GM12872 (cell line): ENCODE data around the gene CTXN1.

ENCODE experiments used
- TF ChIP-seq, protein P1 (sequence below): IDR thresholded peaks from 3 replicates; pipeline ENCODE4 v1.5.1; 2011; ENCODE audit warnings: low read depth, mild to moderate bottlenecking, low read length, moderate library complexity; ENCODE audit not compliant: insufficient read depth

Gene CTXN1

DNA sequence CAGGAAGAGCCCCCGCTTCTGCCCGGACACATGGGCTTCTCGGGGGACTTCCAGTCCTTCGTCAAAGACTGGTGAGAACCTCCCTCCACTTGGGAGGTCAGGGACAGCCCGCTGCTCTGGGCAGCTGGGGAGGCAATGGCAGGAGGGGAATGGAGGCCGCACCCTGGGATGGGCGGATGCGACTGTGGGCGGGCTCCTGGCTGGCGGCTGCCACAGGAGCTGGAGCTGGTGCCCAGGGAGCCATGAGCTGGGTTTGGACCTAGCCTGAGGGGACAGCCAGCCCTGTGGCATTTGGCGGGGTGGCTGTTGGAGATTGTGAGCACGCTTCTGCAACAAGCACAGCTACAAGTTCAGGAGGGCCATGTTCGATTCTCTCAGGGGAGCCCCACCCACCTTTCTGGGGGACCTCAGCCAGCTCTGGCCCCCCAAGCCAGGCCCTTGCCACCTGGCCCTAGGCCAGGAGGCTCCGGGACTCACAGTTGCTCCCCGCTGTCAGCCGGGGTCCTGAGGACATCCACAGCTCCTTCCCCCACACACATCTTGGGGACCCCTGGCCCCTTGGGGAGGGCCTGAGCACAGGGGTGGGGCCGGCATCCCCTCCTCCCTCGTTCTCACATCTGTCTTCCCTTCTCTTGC lies 14.3 kb downstream of the CTXN1 start:
- TF ChIP-seq, protein P1, sequence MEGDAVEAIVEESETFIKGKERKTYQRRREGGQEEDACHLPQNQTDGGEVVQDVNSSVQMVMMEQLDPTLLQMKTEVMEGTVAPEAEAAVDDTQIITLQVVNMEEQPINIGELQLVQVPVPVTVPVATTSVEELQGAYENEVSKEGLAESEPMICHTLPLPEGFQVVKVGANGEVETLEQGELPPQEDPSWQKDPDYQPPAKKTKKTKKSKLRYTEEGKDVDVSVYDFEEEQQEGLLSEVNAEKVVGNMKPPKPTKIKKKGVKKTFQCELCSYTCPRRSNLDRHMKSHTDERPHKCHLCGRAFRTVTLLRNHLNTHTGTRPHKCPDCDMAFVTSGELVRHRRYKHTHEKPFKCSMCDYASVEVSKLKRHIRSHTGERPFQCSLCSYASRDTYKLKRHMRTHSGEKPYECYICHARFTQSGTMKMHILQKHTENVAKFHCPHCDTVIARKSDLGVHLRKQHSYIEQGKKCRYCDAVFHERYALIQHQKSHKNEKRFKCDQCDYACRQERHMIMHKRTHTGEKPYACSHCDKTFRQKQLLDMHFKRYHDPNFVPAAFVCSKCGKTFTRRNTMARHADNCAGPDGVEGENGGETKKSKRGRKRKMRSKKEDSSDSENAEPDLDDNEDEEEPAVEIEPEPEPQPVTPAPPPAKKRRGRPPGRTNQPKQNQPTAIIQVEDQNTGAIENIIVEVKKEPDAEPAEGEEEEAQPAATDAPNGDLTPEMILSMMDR = no peak

DNA sequence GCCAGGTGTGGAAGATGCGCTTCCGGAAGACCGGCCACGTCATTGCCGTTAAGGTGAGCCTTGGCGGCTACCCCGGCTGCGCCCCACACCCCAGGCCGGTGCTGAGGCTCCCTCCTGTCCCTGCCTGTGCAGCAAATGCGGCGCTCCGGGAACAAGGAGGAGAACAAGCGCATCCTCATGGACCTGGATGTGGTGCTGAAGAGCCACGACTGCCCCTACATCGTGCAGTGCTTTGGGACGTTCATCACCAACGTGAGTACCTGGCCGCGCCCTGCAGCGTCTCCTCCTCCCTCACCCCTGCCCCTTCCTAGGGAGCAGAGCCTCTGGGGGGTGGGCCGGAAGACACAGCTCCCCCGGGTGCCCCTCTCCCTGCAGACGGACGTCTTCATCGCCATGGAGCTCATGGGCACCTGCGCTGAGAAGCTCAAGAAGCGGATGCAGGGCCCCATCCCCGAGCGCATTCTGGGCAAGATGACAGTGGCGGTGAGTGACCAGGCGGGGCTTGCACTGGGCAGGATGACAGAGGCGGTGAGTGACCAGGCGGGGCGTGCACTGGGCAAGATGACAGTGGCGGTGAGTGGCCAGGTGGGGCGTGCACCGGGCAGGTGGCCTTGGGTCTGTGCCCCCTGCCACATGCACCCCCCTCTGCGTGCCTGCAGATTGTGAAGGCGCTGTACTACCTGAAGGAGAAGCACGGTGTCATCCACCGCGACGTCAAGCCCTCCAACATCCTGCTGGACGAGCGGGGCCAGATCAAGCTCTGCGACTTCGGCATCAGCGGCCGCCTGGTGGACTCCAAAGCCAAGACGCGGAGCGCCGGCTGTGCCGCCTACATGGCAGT lies 15.4 kb downstream of the CTXN1 start:
- TF ChIP-seq, protein P1 = no peak

DNA sequence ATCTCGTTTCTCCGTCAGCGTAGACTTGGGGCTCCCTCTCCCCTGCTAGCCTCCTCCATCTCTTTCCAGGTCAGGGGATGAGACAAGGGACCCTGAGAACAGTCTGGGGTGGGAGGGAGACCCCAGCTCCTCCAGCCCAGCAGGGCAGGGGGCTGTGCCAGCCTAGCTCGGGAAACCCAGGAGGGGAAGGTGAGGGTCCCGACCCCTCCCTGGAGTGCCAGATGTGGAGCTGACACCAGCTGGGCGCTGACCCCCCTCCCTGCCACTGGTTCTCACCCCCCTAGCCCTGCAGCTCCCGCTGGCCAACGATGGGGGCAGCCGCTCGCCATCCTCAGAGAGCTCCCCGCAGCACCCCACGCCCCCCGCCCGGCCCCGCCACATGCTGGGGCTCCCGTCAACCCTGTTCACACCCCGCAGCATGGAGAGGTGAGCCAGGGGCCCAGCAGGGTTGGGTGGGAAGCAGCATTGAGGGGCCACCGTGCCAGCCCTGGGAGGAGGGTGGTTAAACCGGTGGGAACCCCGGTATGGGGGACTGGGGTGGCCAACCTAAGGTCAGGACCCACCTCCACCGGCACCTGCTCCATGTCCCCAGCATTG lies 16.4 kb downstream of the CTXN1 start:
- TF ChIP-seq, protein P1 = no peak

DNA sequence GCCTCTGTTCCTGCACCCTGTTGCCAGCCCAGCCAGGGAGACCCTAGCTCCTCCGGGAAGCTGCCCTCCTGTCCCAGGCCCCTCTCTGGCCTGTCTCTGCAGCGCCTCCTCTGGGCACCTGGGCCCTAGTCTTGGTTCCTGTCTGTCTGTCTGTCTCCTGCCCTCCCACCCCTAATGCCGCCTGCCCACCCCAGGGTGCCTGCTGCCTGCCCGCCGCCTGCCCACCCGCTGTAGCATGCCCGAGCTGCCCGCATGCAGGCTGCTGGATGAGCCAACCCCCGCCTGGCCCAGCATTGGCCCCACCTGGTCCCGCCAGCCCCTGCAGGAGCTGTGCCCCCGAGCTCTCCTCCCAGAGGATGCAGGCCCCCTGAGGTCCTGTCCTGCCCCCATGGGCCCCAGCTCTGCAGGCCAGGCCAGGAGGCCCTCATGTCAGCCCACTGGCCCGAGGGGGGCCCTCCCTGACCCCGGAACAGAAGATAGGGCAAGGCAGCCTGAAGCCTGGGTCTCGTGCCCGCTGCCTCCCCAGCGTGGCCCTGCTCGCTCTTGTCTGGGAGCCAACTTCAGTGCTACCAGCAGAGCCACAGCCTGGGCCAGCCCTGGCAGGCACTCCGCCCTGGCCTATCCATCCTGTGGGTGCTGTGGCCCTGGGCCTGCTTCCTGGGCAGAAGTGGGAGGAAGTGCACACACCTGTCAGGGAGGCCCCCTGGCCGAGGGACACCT lies 17.0 kb downstream of the CTXN1 start:
- TF ChIP-seq, protein P1 = no peak

DNA sequence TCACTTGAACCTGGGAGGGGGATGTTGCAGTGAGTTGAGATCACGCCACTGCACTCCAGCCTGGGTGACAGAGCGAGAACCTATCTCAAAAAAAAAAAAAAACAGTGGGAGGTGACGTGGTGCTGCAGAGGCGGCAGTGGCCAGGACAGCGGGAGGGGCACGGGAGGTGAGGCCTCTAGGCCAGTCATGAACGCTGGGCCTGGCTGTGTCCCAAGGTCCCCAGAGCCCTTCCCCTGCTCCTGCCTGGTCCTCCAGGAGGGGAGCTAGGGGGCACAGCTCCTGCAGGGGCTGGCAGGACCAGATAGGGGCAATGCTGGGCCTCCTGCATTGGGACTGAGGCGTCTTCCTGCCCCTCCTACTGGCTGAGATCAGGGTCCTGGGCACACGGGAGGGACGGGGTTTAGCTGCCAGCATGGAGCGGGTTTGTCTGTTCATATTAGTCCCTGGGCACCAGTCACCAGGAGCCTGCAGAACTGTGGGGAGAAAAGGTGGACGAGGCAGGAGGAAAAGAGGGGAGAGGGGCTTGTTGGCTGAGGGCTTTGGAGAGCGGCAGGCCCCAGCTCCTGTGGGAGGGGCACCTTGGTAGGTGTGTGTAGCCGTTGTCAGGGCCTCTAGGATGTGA lies 17.7 kb downstream of the CTXN1 start:
- TF ChIP-seq, protein P1 = no peak

DNA sequence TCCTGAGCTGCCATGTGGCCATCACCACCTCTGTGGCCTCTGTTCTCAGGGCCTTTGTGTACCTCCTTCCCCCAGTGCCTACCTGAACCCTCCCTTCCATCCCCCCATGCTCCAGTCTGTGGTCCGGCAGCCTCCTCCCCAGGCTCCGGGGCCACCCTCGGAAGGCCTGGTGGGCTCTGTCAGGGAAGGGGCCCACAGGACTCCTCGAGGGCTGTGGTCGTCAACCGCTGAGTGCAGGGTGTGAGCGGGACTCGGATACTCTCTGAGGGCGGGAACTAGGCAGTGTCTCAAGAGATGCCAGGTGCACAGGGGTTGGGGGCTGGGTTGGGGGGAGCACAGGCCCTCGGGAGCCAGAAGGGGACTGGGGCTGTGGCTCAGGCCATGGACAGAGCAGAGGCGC lies 18.4 kb downstream of the CTXN1 start:
- TF ChIP-seq, protein P1 = no peak

DNA sequence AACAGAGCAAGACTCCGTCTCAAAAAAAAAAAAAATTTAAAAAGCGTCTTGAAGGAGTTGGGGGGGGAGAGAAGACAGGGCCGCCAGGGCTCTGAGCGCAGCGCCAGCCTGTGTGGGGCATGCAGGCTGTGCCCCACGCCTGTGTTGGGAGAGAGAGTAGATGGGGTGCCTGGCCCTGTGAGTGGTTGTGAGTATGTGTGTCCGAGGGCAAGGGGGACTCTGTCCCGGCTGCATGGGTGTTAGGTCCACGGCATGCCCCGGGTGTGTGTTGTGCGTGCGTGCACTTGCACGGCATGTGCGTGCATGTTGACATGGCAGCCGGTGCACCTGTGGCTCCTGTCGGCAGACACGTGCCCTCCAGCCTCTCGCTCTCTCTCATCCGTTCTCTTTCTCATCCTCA lies 18.8 kb downstream of the CTXN1 start:
- TF ChIP-seq, protein P1 = no peak
